HG03460 (cell line): ENCODE data around the gene SIRT7.

Experiments
- ATAC-seq: cut with Tn5 transposase; IDR thresholded peaks from one replicate; pipeline ENCODE4 v1.9.1; 2021; ENCODE audit not compliant: unreplicated experiment

Gene SIRT7

DNA sequence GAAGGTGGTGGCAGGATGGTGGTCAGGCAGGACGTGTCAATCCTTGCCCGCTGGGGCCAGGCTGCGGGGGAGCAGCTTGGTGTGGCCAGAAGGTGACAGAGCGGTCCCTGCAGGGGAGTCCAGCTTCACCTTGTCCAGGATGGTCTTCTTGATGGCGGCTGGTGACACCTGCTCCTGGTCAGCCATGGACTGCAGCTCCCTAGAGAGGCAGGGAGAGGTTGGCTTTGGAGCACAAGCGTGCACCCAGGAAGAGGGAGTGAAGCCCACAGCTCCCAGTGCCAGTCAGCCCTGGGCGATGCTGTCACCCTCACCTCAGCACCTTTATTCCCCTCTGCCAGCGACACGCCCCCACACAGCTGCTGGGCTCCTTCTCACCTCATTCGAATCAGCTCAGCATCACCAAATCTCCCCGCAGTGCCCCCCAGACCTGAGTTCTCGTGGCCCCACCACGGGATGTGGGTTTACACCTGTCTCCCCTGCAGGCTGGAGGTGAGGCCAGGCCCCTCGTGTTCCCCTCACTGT, 15.3 kb upstream of the SIRT7 start:
- no peak for ATAC-seq

DNA sequence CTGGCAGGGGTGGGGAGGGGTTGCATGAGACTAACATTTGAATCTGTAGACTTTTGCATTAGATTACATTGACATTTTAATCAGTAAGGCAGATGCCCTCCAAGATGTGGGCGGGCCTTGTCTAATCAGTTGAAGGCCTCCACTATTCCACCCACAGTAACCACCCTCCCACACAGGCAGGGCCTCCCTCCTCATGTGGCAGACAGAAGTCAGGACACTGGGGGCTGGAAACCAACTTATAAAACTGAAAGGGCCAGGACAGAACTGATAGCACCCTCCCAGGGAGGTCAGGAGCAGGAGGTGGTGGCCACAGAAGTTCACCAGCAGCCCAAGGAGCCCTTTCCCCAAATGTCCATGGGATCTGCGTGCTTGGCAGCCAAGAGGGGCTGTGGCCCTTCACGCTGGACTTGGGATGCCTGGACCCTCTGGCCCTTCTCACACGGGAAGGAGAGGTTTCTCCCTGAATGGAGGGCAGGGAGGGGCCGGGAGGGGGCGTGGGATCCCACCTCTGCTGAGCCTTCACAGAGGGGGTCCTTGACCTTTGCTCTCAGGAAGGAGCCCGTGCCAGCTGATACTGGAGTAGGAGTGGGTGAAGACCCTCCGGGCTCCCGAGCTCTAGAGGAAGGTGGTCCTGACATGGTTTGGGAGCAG, 14.5 kb upstream of the SIRT7 start:
- ATAC-seq, result no peak

DNA sequence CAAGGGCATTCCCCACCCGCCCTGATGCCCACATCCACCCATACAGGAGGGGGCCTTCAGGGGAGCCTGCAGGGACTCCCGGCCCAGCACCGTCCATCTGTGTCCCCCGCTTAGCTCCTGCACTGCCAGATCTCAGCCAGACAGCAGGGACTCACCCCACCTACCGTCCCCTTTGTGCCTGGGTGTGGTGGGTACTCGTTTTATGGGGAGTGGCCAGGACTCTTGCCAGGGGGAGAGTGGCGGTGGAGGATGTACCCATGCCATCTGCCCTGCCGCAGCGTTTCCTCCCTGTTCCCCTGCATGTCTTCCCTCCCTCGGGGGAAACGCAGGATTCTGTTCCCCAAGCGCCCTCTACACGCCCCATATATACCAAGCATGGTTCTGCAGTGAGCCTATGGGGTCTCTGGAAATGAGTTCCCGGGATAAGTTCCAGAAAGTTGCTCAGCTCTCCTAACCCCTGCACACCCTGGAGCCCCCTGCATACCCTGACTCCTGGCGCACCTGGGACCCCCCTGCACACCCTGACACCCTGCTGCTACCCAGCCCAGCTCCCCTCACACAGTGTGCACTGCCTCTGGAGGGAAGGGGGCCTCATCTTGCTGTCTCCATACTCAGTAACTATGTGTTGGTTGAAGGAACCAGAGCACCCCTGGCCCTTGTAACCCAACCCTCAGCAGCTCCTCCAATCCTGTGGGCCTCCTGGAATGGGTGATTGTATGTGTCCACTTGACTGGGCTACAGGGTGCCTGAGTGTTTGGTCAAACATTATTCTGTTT, 13.8 kb upstream of the SIRT7 start:
- ATAC-seq, result no peak

DNA sequence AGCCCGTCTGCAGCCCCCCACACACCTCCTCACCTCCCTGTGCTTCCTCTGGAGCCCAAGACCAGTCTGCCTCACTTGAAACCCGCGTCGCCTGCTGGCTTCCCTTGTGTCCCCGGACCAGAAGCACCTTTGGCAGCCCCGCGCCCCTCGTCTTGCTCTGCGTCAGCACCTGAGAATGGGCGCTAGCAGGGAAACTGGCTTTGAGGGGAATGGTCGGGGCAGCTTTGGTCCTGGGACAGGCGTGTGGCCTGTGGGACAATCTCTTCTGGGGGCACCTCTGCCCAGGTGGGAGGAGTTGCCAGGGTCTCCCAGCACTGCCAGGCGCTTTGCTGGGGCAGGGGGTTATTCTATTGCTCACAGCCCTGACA, 13.2 kb upstream of the SIRT7 start:
- ATAC-seq, result no peak

DNA sequence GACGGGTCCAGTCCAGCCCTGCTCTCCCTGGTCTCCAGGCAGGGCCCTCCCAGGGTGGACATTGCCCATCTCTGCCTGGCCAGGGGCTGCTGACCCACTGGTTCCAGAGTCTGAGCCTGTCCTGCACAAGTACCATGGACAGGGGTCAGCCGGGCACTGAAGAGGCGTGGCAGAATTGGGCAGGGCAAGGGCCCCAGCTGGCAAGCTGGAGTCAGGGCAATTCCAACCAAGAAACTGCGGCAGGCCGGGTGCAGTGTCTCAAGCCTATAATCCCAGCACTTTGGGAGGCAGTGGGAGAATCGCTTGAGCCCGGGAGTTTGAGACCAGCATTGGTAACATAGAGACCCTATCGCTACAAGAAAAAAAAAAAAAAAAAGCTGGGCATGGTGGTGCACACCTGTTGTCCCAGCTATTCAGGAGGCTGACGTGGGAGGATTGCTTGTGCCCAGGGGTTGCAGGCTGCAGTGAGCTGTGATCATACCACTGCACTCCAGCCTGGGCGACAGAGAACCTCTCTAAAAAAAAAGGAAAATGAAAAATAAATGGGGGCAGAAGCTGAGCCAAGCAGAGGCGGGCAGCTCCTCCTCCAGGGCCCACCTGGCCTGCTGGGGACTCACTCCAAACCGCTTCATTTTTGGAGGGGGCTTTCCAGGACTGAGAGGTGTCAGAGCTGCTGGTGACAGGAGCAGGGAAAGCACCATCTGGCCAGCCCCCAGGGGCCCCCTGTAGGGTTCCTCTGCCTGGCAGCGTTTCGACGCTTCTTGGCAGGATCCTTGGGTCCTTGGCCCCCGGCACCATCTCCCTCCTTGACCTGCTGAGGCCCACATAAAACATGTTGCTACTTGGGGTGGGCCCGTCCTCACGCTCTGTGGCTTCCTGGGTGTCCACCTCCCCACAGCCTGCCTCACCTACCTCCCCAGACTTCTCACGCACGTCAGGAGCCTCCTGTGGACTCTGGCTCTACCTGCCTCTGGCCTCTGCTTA, 12.5 kb upstream of the SIRT7 start:
- no peak for ATAC-seq

DNA sequence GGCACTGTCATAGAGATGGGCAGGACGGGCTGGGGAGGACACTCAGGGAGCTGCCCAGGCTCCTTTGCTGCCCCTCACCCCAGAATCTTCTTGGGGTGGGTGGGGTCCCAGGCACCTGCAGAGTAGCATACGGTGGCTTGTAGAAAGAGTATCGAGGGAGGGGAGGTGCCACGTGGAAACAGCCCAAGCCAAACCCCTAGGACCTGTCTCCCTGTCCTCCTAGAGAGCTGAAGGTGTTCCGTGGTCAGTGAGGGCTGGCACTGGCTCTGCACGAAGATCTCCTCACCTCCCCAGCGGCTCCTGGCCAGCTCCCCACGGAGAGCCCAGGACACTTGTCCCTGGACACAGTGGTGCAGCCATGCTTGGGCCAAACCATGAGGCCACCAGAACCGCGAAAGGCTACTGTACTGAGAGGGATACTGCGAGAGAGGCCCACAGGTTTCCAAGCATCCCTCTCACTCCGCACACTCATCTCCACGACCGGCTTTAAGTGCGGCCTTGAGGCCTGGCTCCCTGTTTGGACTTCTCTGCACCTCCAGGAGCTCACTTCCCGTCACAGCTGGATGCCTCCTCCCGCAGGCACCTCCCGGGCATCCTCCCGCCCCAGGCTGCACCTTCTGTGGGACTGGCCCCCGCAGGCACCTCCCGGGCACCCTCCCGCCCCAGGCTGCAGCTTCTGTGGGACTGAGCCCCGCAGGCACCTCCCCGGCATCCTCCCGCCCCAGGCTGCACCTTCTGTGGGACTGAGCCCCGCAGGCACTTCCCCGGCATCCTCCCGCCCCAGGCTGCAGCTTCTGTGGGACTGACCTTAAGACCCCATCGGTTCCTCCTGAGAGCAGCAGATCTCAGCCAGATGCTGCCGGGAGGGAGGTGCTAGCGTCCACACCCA, 11.5 kb upstream of the SIRT7 start:
- ATAC-seq, result no peak

DNA sequence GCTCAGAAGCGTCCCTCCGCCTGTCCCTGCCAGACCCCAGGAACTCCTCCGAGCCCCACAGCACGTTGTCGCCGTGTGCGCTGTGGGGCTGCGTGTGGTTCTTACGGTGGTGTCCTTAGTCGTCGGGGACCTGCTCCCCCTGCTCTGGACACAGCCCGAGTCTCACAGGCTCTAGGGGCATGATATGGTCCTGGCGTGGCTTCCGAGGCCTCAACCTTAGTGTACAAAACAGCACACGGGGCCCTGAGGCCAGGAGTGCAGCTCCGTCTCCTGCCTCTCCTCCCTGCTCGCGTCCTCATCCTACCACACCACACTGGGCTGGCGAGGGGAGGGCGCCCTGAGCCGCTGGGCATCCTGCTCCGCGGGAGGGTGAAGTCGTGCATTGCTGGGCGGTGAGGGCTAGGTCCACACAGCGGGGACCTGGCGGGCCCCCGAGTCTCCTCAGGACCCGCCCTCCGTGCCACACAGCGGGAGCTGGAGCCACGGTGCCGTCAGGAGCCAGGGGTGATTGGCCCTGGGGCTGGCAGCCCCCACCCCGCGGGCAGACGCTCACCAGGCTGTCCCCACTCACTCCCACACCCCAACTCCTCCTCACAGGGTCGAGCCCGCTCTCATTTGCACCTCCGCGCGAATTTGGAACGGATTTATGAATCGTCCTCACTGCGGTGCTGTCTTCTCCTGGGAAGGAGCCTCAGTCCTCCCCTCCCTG, 10.7 kb upstream of the SIRT7 start:
- ATAC-seq, result no peak

DNA sequence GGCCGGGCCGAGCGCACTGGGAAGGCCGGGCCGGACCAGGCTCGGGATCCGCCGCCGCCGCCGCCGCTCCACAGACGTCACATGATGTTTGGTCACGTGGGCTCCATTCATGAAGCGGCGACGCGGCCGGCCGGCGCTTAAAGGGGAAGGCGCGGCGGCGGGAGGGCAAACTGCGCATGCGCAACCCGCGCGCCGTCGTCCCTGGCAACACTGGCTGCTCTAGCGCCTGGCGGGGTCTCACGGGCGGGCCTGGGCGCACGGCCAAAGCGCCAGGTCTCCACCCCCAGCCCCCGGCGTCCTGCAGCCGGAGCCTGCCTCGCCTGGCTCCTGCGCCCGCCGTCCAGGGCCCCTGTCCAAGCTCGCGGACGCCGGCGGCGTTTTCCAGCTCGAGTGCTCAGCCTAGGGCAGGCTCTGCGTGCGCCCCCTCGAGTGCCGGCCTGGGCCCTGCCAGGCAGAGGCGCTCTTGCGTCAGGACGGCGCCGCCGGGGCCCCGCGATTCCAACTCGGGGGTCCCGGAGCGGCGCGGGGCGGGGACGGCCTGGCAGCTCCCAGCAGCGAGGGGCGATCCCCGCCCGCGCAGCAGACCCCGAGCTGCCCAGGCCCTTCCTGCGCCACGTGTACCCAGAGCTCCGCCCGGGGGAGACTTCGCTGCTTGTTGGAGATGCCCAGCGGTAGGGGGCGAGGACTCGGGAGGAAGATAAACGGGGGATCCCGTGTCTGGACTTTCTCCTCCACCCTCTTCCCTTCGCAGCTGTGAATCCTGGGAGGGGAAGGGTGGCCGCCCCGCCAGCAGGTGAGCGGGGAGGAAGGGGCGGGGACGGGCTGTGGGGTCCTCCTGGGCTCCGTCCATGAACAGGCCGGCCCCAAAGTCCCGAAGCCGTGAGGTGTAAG, 9.9 kb upstream of the SIRT7 start, which contains the start of gene MAFG:
Gene MAFG, minus strand, starts transcription at position 83 of the 891 bp plus-strand sequence. CDS start 4,550 bp downstream, outside the sequence.
- ATAC-seq, result peak; percentile 50

DNA sequence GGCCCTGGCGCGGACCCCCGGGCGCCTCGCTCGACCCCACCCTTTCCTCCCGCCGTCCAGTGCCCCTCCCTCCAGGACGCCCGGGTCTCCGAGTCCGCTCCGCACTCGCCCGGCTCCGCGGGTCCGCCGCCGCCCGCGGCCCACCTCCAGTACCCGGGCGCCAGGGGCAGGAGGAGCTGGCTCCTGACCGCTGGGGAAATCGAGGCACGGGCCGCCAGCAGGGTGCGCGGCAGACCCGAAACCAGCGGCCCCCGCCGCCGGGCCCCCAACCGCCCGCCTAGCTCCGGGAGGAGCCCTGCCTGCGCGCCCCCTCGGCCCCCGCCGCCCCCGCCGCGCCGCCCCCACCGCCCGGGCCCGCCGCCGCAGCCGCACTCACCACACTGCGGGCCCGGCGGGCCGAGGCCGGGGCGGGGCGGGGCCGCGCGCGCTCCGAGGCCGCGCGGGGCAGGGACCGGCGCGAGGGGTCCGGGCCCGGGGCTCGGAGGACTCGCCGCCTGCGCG, 9.2 kb upstream of the SIRT7 start:
- ATAC-seq, result peak; percentile 2

DNA sequence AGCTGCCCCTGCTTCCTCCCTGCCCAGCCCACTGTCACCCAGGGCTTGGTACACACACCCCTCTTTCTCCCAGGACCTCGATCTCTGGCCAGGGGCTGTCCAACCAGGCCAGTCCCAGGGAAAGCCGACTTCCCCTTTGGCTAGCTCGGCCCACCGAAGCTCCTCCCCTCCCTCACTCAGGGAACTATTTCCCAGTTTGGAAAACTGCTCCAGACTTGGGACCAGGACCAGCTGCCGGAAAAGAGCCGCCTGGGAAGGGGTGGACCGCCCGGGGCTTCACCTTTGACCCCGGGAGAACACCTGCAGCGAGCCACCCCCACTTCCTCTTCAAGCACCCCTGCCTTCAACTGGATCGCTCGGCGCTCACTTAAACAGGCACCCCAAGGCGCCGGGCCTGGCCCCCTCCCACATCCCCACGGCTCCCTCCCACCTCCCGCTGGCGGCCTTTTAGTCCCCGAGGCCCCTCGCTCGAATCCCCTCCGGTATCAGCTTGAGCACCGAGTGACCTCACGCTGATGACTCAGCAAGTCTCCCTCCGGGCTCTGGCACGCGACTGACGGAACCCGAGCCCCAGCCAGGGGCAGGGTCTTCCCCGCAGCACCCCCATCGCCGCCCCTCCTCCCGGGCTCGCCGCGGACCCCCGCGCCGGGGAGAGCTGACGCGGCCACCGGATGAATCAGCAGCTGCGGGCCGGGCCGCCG, 8.6 kb upstream of the SIRT7 start:
- peak; percentile 28 for ATAC-seq

DNA sequence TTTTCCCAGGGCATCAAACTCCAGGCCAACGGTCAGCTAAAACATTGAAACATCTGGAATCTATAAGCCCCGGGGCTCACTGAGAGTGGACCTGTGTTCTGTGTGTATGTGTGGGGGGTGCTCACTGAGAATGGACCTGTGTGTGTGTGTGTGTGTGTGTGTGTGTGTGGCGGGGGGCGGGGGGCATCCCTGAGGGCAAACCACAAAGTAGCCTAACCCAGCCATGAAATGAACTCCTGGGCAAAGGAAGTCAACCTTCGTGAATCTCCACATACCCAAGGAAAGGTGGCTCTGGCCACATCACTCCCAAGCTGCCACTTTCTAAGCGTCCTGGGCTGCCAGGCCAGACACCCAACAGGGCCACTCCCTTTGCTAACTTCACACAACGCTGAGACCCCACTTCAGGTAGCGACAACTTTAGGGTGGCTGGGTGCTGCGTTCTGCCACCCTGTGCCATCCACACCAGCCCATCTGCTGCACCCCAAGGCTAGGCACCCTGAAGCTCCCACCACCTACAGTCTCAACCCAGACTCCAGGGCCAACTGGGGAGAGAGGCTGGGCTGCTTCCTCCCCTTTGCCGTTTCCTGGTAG, 8.0 kb upstream of the SIRT7 start:
- no peak for ATAC-seq

DNA sequence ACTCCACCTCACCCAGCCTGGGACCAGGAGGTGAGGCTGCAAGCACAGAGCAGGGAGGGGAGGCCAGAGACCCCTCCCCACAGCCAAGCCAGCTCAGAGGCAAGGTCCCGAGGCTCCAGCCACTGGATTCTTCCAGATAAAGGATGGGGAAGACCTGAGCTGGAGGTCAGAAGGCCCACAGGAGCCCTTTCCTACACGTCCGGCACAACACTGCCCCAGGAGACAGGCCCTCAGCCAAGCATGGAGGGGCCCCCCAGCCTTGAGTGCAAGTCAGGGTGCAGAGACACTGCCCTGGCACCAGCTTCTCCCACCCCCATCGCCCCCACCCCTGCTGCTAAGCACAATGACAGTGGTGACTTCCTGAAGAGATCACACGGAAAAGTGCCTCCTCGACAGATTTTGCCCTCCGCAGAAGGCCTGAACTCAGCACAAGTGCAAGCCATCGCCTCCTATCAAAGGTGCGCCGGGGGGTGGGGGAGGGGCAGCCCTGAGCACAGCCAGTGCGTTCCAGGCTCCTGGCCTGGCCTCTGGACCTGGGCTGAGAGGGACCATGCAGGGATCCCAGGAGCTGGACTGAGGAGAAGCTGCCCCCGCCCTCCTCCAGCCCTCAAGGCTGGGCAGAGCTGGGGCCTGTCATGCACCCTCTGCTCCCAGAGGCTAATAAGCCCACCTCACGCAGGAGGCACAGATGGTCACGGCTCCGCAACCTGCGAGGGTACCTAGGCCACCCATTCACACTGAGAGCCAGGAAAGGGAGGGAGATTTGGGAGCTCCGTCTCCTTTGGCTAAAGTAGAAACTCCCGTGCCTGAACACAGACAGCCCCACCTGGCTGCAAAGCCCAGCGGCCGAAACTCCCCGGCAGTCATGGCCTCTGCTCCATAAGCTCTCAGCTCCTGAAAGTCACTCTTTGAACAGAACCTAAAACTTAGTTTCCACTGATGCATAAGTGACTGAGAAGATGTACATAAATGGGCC, 6.9 kb upstream of the SIRT7 start:
- ATAC-seq, result no peak

DNA sequence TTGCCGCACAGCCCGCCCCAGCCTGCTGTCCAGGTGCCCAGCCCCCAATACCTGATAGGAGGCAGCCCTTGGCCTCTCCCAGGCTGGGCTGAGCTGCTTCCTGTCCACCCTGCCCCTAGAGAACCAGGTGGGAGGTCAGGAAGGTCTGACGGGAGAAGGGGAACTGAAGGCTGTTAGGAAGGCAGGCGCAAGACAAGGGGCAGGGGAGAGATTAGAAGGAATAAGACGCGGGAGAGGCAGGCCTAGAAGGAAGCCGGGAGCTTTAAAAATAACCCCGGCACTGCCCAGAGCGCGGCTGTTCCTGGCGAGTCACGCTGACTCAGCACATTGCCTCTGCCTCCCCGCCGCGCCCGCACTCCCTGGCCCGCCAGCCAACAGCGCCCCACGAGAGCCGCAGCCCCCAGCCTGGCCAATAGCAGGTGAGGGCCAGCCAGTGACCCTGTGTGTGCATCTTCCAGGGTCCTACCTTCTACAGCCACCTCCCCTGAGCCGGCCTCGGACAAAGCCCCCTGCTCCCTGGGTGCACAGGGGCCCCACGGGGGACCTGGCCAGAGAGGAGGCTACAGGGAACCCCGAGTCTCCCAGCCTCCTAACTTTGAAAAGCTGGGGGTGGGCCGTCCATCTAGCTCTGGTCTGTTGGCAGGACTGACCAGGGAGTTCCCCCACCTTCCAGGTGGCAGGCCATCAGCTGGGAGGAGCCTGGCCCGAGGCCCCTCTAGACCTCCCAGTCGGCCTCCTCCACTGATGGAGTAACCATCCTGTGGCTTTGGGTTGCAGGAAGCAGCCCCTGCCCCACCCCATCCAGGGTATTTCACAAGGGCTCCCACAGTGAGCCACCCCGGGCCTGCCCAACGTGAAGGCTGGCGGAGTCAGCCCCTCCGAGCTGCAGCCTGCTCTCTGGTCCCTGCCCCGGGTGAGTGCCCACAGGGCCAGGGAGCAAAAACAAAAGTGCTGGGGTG, 5.6 kb upstream of the SIRT7 start:
- ATAC-seq, result no peak

DNA sequence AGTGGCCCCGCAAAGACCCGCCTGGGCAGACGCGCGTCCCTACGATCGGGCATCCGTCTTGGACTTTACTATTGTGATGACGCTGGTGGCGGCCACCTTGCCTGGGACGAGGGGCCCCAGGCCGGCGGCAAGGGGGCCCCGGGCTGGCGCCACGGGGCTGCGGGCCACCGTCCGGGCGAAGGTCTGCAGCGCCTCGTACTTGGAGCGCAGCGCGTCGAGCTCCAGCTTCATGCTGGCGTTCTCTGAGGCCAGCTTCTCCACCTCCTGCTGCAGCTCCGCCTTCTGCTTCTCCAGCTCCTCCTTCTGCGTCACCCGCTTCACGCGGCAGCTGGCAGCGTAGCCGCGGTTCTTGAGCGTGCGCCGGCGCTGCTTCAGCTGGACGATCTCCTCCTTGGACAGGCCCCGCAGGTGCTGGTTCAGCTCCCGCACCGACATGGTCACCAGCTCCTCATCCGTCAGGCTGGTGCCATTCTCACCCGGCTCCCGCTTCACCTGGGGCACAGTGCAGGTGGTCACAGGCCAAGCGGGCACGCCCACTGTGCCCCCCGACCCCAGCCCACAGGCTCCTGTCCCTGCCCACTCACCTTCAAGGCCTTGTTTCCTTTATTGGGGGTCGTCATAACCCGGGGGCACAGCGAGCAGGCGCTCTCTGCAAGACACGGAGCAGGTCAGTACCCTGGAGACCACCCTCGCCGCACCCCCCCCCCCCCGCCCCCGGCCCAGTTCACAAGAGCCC, 4.8 kb upstream of the SIRT7 start:
- ATAC-seq, result no peak
